MCF 10A (cell line): Measurements from ENCODE around the gene SLFN12. TPM values are rescaled to one million over a fixed set of nuclear protein-coding genes. Genes with fewer than 3 reads are reported as not detected.

Experiments
- BruUV-seq: library from RNA; stranded (reverse); fragments of 400-500 nt; replicated peaks from 2 replicates; lab custom pipeline; 2021; lab: Mats Ljungman, UMichigan
- CTCF ChIA-PET: fragments of 300-600 bp; sonication (Branson Sonifier 250); formaldehyde crosslinking; extraction: SDS; loops from one replicate; lab custom pipeline; 2021; ENCODE audit warnings: antibody characterized with exemption, inconsistent platforms; lab: Yijun Ruan, JAX
- POLR2A ChIA-PET: fragments of 300-600, 350-650 bp; sonication (Branson Sonifier 250); formaldehyde crosslinking; extraction: SDS; loops from one replicate; lab custom pipeline; 2020; ENCODE audit warnings: antibody characterized with exemption, inconsistent platforms; lab: Yijun Ruan, JAX
- DNase-seq: peaks from one replicate; pipeline ENCODE4 v3.0.0-alpha.2; 2018; ENCODE audit not compliant: unreplicated experiment
- H3K27ac Mint-ChIP-seq: one replicate; pipeline ENCODE4 v1.8.0; 2022; ENCODE audit warnings: mild to moderate bottlenecking, low read depth, mixed read lengths; ENCODE audit not compliant: unreplicated experiment
- H3K27me3 Mint-ChIP-seq: one replicate; pipeline ENCODE4 v1.8.0; 2022; ENCODE audit warnings: mixed read lengths; ENCODE audit not compliant: insufficient read depth, unreplicated experiment
- H3K36me3 Mint-ChIP-seq: one replicate; pipeline ENCODE4 v1.8.0; 2022; ENCODE audit warnings: mild to moderate bottlenecking, moderate library complexity, mixed read lengths; ENCODE audit not compliant: insufficient read depth, unreplicated experiment
- H3K4me1 Mint-ChIP-seq: one replicate; pipeline ENCODE4 v1.8.0; 2022; ENCODE audit warnings: mixed read lengths; ENCODE audit not compliant: insufficient read depth, unreplicated experiment
- H3K4me3 Mint-ChIP-seq: one replicate; pipeline ENCODE4 v1.8.0; 2022; ENCODE audit warnings: mild to moderate bottlenecking, moderate library complexity, mixed read lengths; ENCODE audit not compliant: unreplicated experiment
- H3K9me3 Mint-ChIP-seq: one replicate; pipeline ENCODE4 v1.8.0; 2022; ENCODE audit warnings: mixed read lengths; ENCODE audit not compliant: unreplicated experiment
- intact Hi-C: fragments of 100-400 bp; cut with micrococcal nuclease; formaldehyde crosslinking; loops from 2 replicates; pipeline ENCODE4 v1.14.1; 2022
- total RNA-seq: library from RNA; stranded (reverse); gene quantifications from 2 replicates; pipeline ENCODE4 v1.2.3, GENCODE V29; 2022
- TF ChIP-seq, protein P1 (sequence below): fragments of 200-600 bp; IDR thresholded peaks from one replicate; pipeline ENCODE4 v1.8.0; 2022; ENCODE audit warnings: antibody characterized with exemption, mild to moderate bottlenecking; ENCODE audit not compliant: unreplicated experiment

The SLFN12 gene
- total RNA-seq, 1 experiment from 2014 or later = 8.0 TPM

DNA sequence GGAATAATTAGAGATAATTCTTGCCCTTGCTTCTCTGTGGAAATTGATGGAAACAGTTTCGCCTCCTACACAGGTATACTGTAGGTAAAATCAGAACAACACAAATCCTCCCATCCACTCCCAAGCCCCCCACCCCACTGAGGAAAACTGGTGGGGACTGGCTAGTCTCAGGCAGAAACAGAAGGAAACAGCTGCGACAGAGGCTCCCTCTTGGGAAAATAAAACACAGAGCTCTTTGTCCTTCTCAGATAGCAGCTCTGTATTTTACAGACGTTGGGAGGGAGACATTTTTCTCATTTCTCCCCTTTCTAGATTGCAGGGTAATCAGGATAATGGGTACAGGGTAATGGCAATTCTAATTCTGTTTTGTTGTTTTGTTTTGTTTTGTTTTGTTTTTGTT is 15.2 kb upstream of the SLFN12 start:
- POLR2A ChIA-PET = interaction anchor here (0.7 to 2.6 kb wide), 3 partner anchors 10 to 16 kb away, joined by 3 to 32 read pairs (median 4); partner anchors contain the start of gene SLFN12
- Mint-ChIP-seq H3K4me1 (no peaks in the 10 kb centered on the region), H3K36me3 (peaks cover 4% of the 10 kb centered on the region), H3K4me3 (peak overlapping the region; percentile 78), H3K27me3 (no peaks in the 10 kb centered on the region), H3K27ac (no peak overlapping the region), H3K9me3 (no peaks in the 10 kb centered on the region)
- CTCF ChIA-PET = no interaction called here
- no TSS peak for BruUV-seq
- no peak for DNase-seq
- intact Hi-C loops = no loop called here
- TF ChIP-seq, protein P1, sequence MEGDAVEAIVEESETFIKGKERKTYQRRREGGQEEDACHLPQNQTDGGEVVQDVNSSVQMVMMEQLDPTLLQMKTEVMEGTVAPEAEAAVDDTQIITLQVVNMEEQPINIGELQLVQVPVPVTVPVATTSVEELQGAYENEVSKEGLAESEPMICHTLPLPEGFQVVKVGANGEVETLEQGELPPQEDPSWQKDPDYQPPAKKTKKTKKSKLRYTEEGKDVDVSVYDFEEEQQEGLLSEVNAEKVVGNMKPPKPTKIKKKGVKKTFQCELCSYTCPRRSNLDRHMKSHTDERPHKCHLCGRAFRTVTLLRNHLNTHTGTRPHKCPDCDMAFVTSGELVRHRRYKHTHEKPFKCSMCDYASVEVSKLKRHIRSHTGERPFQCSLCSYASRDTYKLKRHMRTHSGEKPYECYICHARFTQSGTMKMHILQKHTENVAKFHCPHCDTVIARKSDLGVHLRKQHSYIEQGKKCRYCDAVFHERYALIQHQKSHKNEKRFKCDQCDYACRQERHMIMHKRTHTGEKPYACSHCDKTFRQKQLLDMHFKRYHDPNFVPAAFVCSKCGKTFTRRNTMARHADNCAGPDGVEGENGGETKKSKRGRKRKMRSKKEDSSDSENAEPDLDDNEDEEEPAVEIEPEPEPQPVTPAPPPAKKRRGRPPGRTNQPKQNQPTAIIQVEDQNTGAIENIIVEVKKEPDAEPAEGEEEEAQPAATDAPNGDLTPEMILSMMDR = no peak

DNA sequence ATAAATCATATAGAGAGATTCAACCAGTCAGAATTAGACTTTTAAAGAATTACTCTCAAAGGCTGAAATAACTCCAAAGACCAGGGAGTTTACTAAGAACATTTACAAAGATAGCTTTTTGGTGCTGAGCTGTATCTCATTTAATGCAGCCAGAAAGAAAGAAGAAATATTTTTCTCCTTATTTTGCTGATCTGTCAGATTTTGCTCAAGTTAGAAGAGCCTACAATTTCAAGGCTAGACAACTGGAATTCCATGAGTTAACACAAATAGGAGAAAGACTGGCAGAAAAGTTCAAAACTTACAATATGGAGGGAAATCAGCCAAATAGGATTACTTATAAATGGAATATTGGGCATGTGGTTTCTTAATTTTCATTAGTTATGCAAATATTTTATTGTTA is 6.1 kb upstream of the SLFN12 start:
- Mint-ChIP-seq H3K27me3 (no peaks in the 10 kb centered on the region), H3K9me3 (no peaks in the 10 kb centered on the region), H3K4me3 (no peak overlapping the region), H3K4me1 (peaks cover 9% of the 10 kb centered on the region), H3K36me3 (peaks cover 6% of the 10 kb centered on the region), H3K27ac (no peak overlapping the region)
- no peak for DNase-seq
- ChIA-PET CTCF (interaction anchor here (0.6 to 0.8 kb wide), 3 partner anchors 13 to 1753 kb away, joined by 3 to 6 read pairs (median 4); no protein-coding TSS in a partner anchor), POLR2A (no interaction called here)
- TF ChIP-seq, protein P1 = no peak
- BruUV-seq = no TSS peak
- intact Hi-C loops = no loop called here

DNA sequence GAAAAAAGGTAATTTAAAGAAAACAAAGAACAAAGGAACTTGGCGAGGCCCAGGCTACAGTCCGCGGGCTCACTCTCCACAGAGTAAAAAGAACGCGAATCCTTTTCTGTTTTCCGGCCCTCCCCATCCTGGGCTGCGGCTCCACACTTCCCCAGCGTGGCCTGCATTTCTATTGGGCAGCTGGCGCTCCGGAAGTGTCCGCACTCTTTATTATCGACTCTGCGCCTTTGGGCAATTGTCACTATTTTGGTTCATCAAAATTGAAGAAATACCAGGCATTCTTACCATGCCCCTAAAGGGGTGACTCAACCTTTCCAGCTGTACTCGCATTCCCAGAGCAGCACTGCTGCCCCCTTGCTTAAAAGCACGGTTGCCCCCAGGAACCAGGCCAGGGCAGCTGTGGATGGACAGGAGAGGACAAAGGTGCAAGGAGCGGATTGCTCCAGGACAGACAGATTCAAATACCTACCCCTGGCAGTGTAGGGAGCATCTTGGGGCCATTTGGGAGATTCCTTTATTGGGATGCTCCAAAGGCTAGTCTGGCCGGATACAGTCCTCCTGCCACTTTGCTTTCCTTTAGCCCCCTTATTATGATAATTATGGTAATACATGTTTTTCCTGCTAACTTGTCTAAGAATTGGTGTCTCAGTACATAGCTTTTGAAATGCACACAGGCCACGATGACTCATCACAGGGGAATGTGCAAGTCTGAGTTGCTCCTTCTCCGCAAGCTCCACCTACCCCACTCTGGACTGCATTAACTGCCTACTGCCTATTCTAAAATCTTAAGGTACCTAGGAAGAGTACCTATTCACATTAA is 985 bp upstream of the SLFN12 start:
- BruUV-seq = TSS peak; percentile 80
- Mint-ChIP-seq H3K4me1 (peaks cover 21% of the 10 kb centered on the region), H3K27me3 (no peaks in the 10 kb centered on the region), H3K27ac (peak overlapping the region; percentile 85), H3K4me3 (peak overlapping the region; percentile 79), H3K36me3 (peaks cover 4% of the 10 kb centered on the region), H3K9me3 (no peaks in the 10 kb centered on the region)
- ChIA-PET POLR2A (interaction anchor here (0.5 to 2.5 kb wide), 34 partner anchors 9 to 362 kb away, joined by 3 to 35 read pairs (median 4); partner anchors contain the start of genes AP2B1, MMP28, PEX12 and SLFN13), CTCF (interaction anchor here (0.6 to 2.1 kb wide), 6 partner anchors 57 to 191 kb away, joined by 3 to 10 read pairs (median 4); no protein-coding TSS in a partner anchor)
- DNase-seq = peak; percentile 98
- TF ChIP-seq, protein P1 = no peak
- intact Hi-C loops = loop anchor here (1.0 to 5.0 kb wide), 4 partner anchors 100 to 371 kb away; partner anchors contain the start of gene RFFL

DNA sequence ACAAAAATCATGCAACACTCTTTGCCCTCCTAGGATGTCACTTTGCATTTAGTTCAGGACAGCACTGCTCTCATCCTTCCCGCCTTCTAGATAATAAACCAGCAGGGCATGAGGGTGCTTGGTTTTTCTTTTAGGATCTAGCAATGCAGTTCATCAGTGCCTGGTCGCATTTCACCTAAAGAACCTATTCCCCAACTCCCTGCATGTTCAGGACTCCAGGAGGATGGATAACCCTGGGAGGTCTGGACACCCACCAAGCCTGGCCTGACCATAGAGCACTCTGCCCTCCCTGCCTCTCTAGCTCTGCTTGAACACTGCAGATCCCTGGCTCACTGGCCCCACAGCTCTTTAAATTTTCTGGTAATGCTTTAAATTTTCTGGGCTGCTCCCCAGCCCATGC is 2.6 kb downstream of the SLFN12 start:
- TF ChIP-seq, protein P1 = no peak
- Mint-ChIP-seq H3K9me3 (no peaks in the 10 kb centered on the region), H3K27ac (no peak overlapping the region), H3K4me3 (no peak overlapping the region), H3K27me3 (no peaks in the 10 kb centered on the region), H3K4me1 (peaks cover 21% of the 10 kb centered on the region), H3K36me3 (peaks cover 4% of the 10 kb centered on the region)
- intact Hi-C loops = loop anchor here (5.0 kb wide), 1 partner anchor 367 kb away; the partner anchor contains the start of gene RFFL
- BruUV-seq = no TSS peak
- DNase-seq = no peak
- ChIA-PET POLR2A (interaction anchor here (0.9 kb wide), 1 partner anchor 58 kb away, joined by 3 read pairs; no protein-coding TSS in a partner anchor), CTCF (interaction anchor here (0.6 to 0.7 kb wide), 2 partner anchors 146 to 886 kb away, joined by 4 read pairs; no protein-coding TSS in a partner anchor)
